GM23338 (cell line): Measurements from ENCODE around the gene EXOC4.

Experiments used
- CTCF ChIP-seq, 2 experiments: fragments of 200-600 bp in 1 of 2; sonication (generic) in 1 of 2; conservative IDR thresholded peaks; 2 replicates each; pipeline versions ENCODE4 v1.5.1 to v1.6.1; 2016 to 2017; ENCODE audit warnings: antibody characterized with exemption in 2 of 2, low read depth in 2 of 2, mild to moderate bottlenecking in 2 of 2, moderate library complexity in 1 of 2
- EZH2 ChIP-seq: fragments of 200-600 bp; sonication (generic); IDR thresholded peaks from one replicate; pipeline ENCODE4 v1.8.0; 2017; ENCODE audit warnings: antibody characterized with exemption, mild to moderate bottlenecking, low read depth; ENCODE audit not compliant: unreplicated experiment
- POLR2AphosphoS5 ChIP-seq: IDR thresholded peaks from 2 replicates; pipeline ENCODE4 v1.6.1; 2016; ENCODE audit warnings: antibody characterized with exemption, low read depth
- ZNF114 ChIP-seq: fragments of 250-450 bp; sonication (Bioruptor Pico); IDR thresholded peaks from 2 replicates; pipeline ENCODE4 v1.5.0; 2020; ENCODE audit warnings: mild to moderate bottlenecking, moderate library complexity

DNA sequence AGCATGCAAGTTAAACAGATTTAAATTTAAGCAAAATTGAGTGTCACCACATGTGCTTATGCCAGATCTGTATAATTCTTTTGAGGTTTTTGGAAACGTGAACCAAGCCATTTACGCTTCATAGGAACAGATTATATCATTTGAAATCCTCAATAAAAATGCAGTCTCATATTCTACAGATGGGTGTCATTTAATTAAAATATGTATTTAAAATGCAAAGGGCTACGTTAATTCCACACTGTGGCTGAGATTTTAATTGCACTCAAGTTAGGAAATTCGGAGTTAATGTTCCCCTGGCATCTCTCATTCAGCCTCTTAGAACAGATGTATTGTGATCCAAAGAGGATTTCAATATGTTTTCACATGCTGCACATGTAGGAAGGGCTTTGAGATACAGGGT lies 709.8 kb downstream of the EXOC4 start:
- no peak for TF ChIP-seq CTCF (conservative IDR thresholded peaks at IDR 0.05; ENCODE audit: low read depth in 2 of 2)
- TF ChIP-seq POLR2AphosphoS5: no peak
- no peak for TF ChIP-seq ZNF114 (CRISPR knock-in tag)
- no peak for TF ChIP-seq EZH2
